A673 (cell line): ENCODE results near the gene FNBP1. TPM values are rescaled to one million over a fixed set of nuclear protein-coding genes. Genes with fewer than 3 reads are reported as not detected.

Source experiments
- BruUV-seq: library from RNA; stranded (reverse); fragments of 400-500 nt; replicated peaks from 2 replicates; lab custom pipeline; 2021; lab: Mats Ljungman, UMichigan
- CTCF ChIA-PET: fragments of 300-600 bp; sonication (Branson Sonifier 250); formaldehyde crosslinking; loops from one replicate; lab custom pipeline; 2022; ENCODE audit warnings: antibody characterized with exemption; lab: Charles Lee
- POLR2A ChIA-PET: fragments of 300-600 bp; sonication (Branson Sonifier 250); formaldehyde crosslinking; loops from one replicate; lab custom pipeline; 2022; ENCODE audit warnings: antibody characterized with exemption; ENCODE audit not compliant: low non-redundant PET; lab: Charles Lee
- DNase-seq: peaks from one replicate; pipeline ENCODE4 v3.0.0-alpha.2; 2015; ENCODE audit warnings: low spot score
- H3K27ac ChIP-seq: fragments of 200-600 bp; sonication (generic); 2 replicates; pipeline ENCODE4 v1.5.1; 2016; ENCODE audit warnings: mixed run types, low read depth, mild to moderate bottlenecking, mixed read lengths, antibody characterized with exemption, low read length; ENCODE audit not compliant: poor library complexity, severe bottlenecking
- H3K27me3 ChIP-seq: fragments of 200-600 bp; sonication (generic); replicated peaks from 2 replicates; pipeline ENCODE4 v1.6.1; 2017; ENCODE audit warnings: mixed run types, low read depth, mild to moderate bottlenecking, mixed read lengths, antibody characterized with exemption, low read length; ENCODE audit not compliant: insufficient read depth, poor library complexity
- H3K36me3 ChIP-seq: fragments of 200-600 bp; sonication (generic); 2 replicates; pipeline ENCODE4 v1.6.1; 2016; ENCODE audit warnings: mixed run types, mild to moderate bottlenecking, mixed read lengths, antibody characterized with exemption, low read length; ENCODE audit not compliant: insufficient read depth, poor library complexity, severe bottlenecking
- H3K4me1 ChIP-seq: fragments of 200-600 bp; sonication (generic); 2 replicates; pipeline ENCODE4 v1.6.1; 2017; ENCODE audit warnings: mixed run types, mild to moderate bottlenecking, mixed read lengths, antibody characterized with exemption, low read length; ENCODE audit not compliant: insufficient read depth, poor library complexity, severe bottlenecking
- H3K4me3 ChIP-seq: fragments of 200-600 bp; sonication (generic); 2 replicates; pipeline ENCODE4 v1.5.1; 2016; ENCODE audit warnings: low read depth, mixed run types, mild to moderate bottlenecking, mixed read lengths, low read length; ENCODE audit not compliant: poor library complexity, severe bottlenecking
- H3K9me3 ChIP-seq: fragments of 200-600 bp; sonication (generic); 2 replicates; pipeline ENCODE4 v1.6.1; 2016; ENCODE audit warnings: mixed run types, low read depth, mild to moderate bottlenecking, mixed read lengths, antibody characterized with exemption, low read length; ENCODE audit not compliant: poor library complexity, severe bottlenecking
- CTCF ChIP-seq: fragments of 300-800, 200-600 bp; sonication (generic); conservative IDR thresholded peaks from 2 replicates; pipeline ENCODE4 v1.5.1; 2017; ENCODE audit warnings: low read depth, mild to moderate bottlenecking, antibody characterized with exemption, low read length, moderate library complexity, mixed read lengths
- EZH2 ChIP-seq: fragments of 200-600 bp; sonication (generic); IDR thresholded peaks from 2 replicates; pipeline ENCODE4 v1.6.1; 2017; ENCODE audit warnings: borderline replicate concordance, low read depth, mild to moderate bottlenecking, mixed read lengths, antibody characterized with exemption, low read length; ENCODE audit not compliant: poor library complexity, severe bottlenecking
- intact Hi-C: fragments of 100-400 bp; cut with micrococcal nuclease; formaldehyde crosslinking; loops from one replicate; pipeline ENCODE4 v1.10.0; 2022; ENCODE audit not compliant: unreplicated experiment
- total RNA-seq: library from RNA; stranded (reverse); gene quantifications from 2 replicates; pipeline ENCODE4 v1.2.3, GENCODE V29; 2021

Gene FNBP1
- total RNA-seq, 1 experiment from 2014 or later, result 200 TPM

- BruUV-seq, result no TSS peak
Observed at GRCh38 chr9:129904734-129905133, 138.3 kb downstream of the FNBP1 start.

GRCh38 chr9:129902740-129903134 lies 140.3 kb downstream of the FNBP1 start:
- ChIA-PET POLR2A (no interaction called here), CTCF (no interaction called here)
- no peak for DNase-seq
- BruUV-seq, result no TSS peak
- TF ChIP-seq CTCF (no peak), EZH2 (no peak)
- intact Hi-C loops, result loop anchor here (5.0 kb wide), 1 partner anchor 65 kb away; no protein-coding TSS in a partner anchor
- H3K9me3 ChIP-seq, result no peaks in the 10 kb centered on the region
- peaks cover 8% of the 10 kb centered on the region for H3K4me1 ChIP-seq
- H3K36me3 ChIP-seq, result peaks cover 90% of the 10 kb centered on the region
- no peak overlapping the region for H3K4me3 ChIP-seq
- H3K27ac ChIP-seq, result peak overlapping the region; percentile 49
- no peaks in the 10 kb centered on the region for H3K27me3 ChIP-seq

More at GRCh38 chr9:129904734-129905133, 138.3 kb downstream of the FNBP1 start:
- H3K9me3 ChIP-seq, result no peaks in the 10 kb centered on the region
- CTCF ChIA-PET, result no interaction called here
- H3K4me3 ChIP-seq, result no peak overlapping the region
- H3K27ac ChIP-seq, result peak overlapping the region; percentile 41
- H3K4me1 ChIP-seq, result peaks cover 4% of the 10 kb centered on the region
- TF ChIP-seq CTCF, result no peak
- H3K36me3 ChIP-seq, result peaks cover 88% of the 10 kb centered on the region
- DNase-seq, result peak; percentile 72
- intact Hi-C loops, result loop anchor here (5.0 kb wide), 1 partner anchor 63 kb away; no protein-coding TSS in a partner anchor
- POLR2A ChIA-PET, result no interaction called here
- no peaks in the 10 kb centered on the region for H3K27me3 ChIP-seq

- Histone ChIP-seq H3K27ac (peak overlapping the region; percentile 49), H3K4me1 (peaks cover 8% of the 10 kb centered on the region), H3K4me3 (no peak overlapping the region), H3K9me3 (no peaks in the 10 kb centered on the region), H3K27me3 (no peaks in the 10 kb centered on the region), H3K36me3 (peaks cover 90% of the 10 kb centered on the region)
- ChIA-PET POLR2A (no interaction called here), CTCF (no interaction called here)
- no peak for DNase-seq
- intact Hi-C loops, result loop anchor here (5.0 kb wide), 1 partner anchor 65 kb away; no protein-coding TSS in a partner anchor
- BruUV-seq, result no TSS peak
- TF ChIP-seq CTCF (no peak), EZH2 (no peak)
Observed at GRCh38 chr9:129901993-129902739, 140.8 kb downstream of the FNBP1 start.
